DMS79 treated with DMSO at 0.1 percent for 48 hours (cell line): ENCODE data around the gene CLECL1.
A peak's percentile ranks its signal among the peaks of the same experiment; 100 is the strongest.
"Not testable (repeated sequence)": the region's sequence is repeated elsewhere in the genome, so short reads cannot be mapped to it uniquely, and the experiment has no call there.

ENCODE experiments used
- DNase-seq: peaks from one replicate; lab custom pipeline; 2025; lab: John Stamatoyannopoulos, UW

CLECL1 gene

GRCh38 chr12:9719790-9720189, 13.1 kb downstream of the CLECL1 start:
- DNase-seq: no peak

- DNase-seq: no peak
Observed at GRCh38 chr12:9718968-9719367, 13.9 kb downstream of the CLECL1 start.

- DNase-seq: no peak
Observed at GRCh38 chr12:9717070-9717925, 15.6 kb downstream of the CLECL1 start.

GRCh38 chr12:9713032-9713558, 19.8 kb downstream of the CLECL1 start:
- not testable (repeated sequence) for DNase-seq

GRCh38 chr12:9711664-9712063, 21.2 kb downstream of the CLECL1 start:
- DNase-seq: no peak

GRCh38 chr12:9710584-9711375, 22.1 kb downstream of the CLECL1 start:
- no peak for DNase-seq

- DNase-seq: no peak
Observed at GRCh38 chr12:9708853-9709252, 24.0 kb downstream of the CLECL1 start.

- peak; percentile 19 for DNase-seq
Observed at GRCh38 chr12:9707864-9708808, 24.8 kb downstream of the CLECL1 start.

- no peak for DNase-seq
Observed at GRCh38 chr12:9707356-9707755, 25.5 kb downstream of the CLECL1 start.

GRCh38 chr12:9706086-9706685, 26.7 kb downstream of the CLECL1 start:
- no peak for DNase-seq

- DNase-seq: not testable (repeated sequence)
Observed at GRCh38 chr12:9704561-9704960, 28.3 kb downstream of the CLECL1 start.

- DNase-seq: no peak
Observed at GRCh38 chr12:9702255-9702654, 30.6 kb downstream of the CLECL1 start.

- DNase-seq: no peak
Observed at GRCh38 chr12:9701380-9702154, 31.3 kb downstream of the CLECL1 start.

- DNase-seq: no peak
Observed at GRCh38 chr12:9700606-9700956, 32.3 kb downstream of the CLECL1 start.

- no peak for DNase-seq
Observed at GRCh38 chr12:9699898-9700605, 32.8 kb downstream of the CLECL1 start.

- DNase-seq: no peak
Observed at GRCh38 chr12:9699269-9699897, 33.5 kb downstream of the CLECL1 start.

GRCh38 chr12:9698681-9699080, 34.2 kb downstream of the CLECL1 start:
- DNase-seq: no peak

GRCh38 chr12:9697619-9698018, 35.3 kb downstream of the CLECL1 start:
- DNase-seq: no peak

GRCh38 chr12:9695661-9696060, 37.2 kb downstream of the CLECL1 start:
- DNase-seq: not testable (repeated sequence)
